Stimulated activated CD4-positive, alpha-beta T cell treated with anti-CD3 and anti-CD28 coated beads, Interleukin-1b, Interleukin-23, amount 100 ng/mL, for 24 hours (primary cell): ENCODE results near the gene NR2F1.
"Not testable (repeated sequence)": the region's sequence is repeated elsewhere in the genome, so short reads cannot be mapped to it uniquely, and the experiment has no call there.

Experiments
- DNase-seq, 4 experiments: peaks; one replicate each; pipeline ENCODE4 v3.0.0-alpha.2; 2020; ENCODE audit warnings: low read depth in 4 of 4, low spot score in 1 of 4

NR2F1 gene

GRCh38 chr5:93582677-93583438, at the start of gene NR2F1:
Gene NR2F1 (plus strand): TSS chr5:93583222. CDS start chr5:93585024, 1,802 bp downstream.
- no peak for DNase-seq

GRCh38 chr5:93545872-93546271, 37.1 kb upstream of the NR2F1 start:
- no peak for DNase-seq

- DNase-seq: not testable (repeated sequence)
Observed at GRCh38 chr5:93549594-93549993, 33.4 kb upstream of the NR2F1 start.

GRCh38 chr5:93557021-93557604, 25.9 kb upstream of the NR2F1 start:
- no peak for DNase-seq

GRCh38 chr5:93566091-93566490, 16.9 kb upstream of the NR2F1 start:
- DNase-seq: no peak

- DNase-seq: no peak
Observed at GRCh38 chr5:93567424-93567823, 15.6 kb upstream of the NR2F1 start.

- no peak for DNase-seq
Observed at GRCh38 chr5:93569300-93570160, 13.5 kb upstream of the NR2F1 start.

GRCh38 chr5:93570294-93571113, 12.5 kb upstream of the NR2F1 start:
- no peak for DNase-seq

- no peak for DNase-seq
Observed at GRCh38 chr5:93571114-93571949, 11.7 kb upstream of the NR2F1 start.

GRCh38 chr5:93572101-93572607, 10.9 kb upstream of the NR2F1 start:
- DNase-seq: no peak

- no peak for DNase-seq
Observed at GRCh38 chr5:93572608-93573353, 10.2 kb upstream of the NR2F1 start.

GRCh38 chr5:93573354-93574351, 9.4 kb upstream of the NR2F1 start:
- DNase-seq: no peak

GRCh38 chr5:93574491-93575305, 8.3 kb upstream of the NR2F1 start:
- no peak for DNase-seq

- no peak for DNase-seq
Observed at GRCh38 chr5:93575461-93576414, 7.3 kb upstream of the NR2F1 start.

GRCh38 chr5:93576994-93577853, 5.8 kb upstream of the NR2F1 start:
- no peak for DNase-seq
